T-helper 1 cell treated with Interleukin-12 subunit alpha and Interleukin-12 subunit beta and Interleukin-4 antibody, amounts not matched to agents 30 μg/mL and 1 μg/mL, for 36 hours (primary cell): ENCODE measurements around the gene OR8D1.
"Not testable (repeated sequence)": the region's sequence is repeated elsewhere in the genome, so short reads cannot be mapped to it uniquely, and the experiment has no call there.

Source experiments
- H3K27ac Mint-ChIP-seq: one replicate; pipeline ENCODE4 v1.8.0; 2021; ENCODE audit warnings: mild to moderate bottlenecking, mixed read lengths
- H3K27me3 Mint-ChIP-seq: one replicate; pipeline ENCODE4 v1.8.0; 2021; ENCODE audit warnings: low read depth, mixed read lengths
- H3K36me3 Mint-ChIP-seq: one replicate; pipeline ENCODE4 v1.8.0; 2021; ENCODE audit warnings: low read depth, mixed read lengths
- H3K4me1 Mint-ChIP-seq: one replicate; pipeline ENCODE4 v1.8.0; 2021; ENCODE audit warnings: low read depth, mixed read lengths
- H3K4me3 Mint-ChIP-seq: one replicate; pipeline ENCODE4 v1.8.0; 2021; ENCODE audit warnings: mild to moderate bottlenecking, moderate library complexity, mixed read lengths
- H3K9me3 Mint-ChIP-seq: one replicate; pipeline ENCODE4 v1.8.0; 2021; ENCODE audit warnings: mixed read lengths

Gene OR8D1

GRCh38 chr11:124310721-124311120, 3.0 kb downstream of the OR8D1 start:
- H3K4me3 Mint-ChIP-seq: no peak overlapping the region
- H3K27me3 Mint-ChIP-seq: no peaks in the 10 kb centered on the region
- H3K4me1 Mint-ChIP-seq: no peaks in the 10 kb centered on the region
- H3K9me3 Mint-ChIP-seq: no peaks in the 10 kb centered on the region
- H3K36me3 Mint-ChIP-seq: no peaks in the 10 kb centered on the region
- no peak overlapping the region for H3K27ac Mint-ChIP-seq

- Mint-ChIP-seq H3K36me3 (no peaks in the 10 kb centered on the region), H3K4me1 (no peaks in the 10 kb centered on the region), H3K27me3 (no peaks in the 10 kb centered on the region), H3K9me3 (no peaks in the 10 kb centered on the region), H3K4me3 (no peak overlapping the region), H3K27ac (no peak overlapping the region)
These were observed 6.7 kb downstream of the OR8D1 start for GRCh38 chr11:124307093-124307492.

GRCh38 chr11:124302347-124303125, 11.2 kb downstream of the OR8D1 start:
- Mint-ChIP-seq H3K27ac (no peak overlapping the region), H3K4me1 (no peaks in the 10 kb centered on the region), H3K9me3 (no peaks in the 10 kb centered on the region), H3K4me3 (no peak overlapping the region), H3K36me3 (no peaks in the 10 kb centered on the region), H3K27me3 (no peaks in the 10 kb centered on the region)

GRCh38 chr11:124301548-124301947, 12.2 kb downstream of the OR8D1 start:
- Mint-ChIP-seq H3K4me1 (no peaks in the 10 kb centered on the region), H3K27me3 (no peaks in the 10 kb centered on the region), H3K9me3 (no peaks in the 10 kb centered on the region), H3K36me3 (no peaks in the 10 kb centered on the region), H3K27ac (no peak overlapping the region), H3K4me3 (no peak overlapping the region)

GRCh38 chr11:124297921-124298320, 15.8 kb downstream of the OR8D1 start:
- H3K27me3 Mint-ChIP-seq: no peaks in the 10 kb centered on the region
- H3K27ac Mint-ChIP-seq: no peak overlapping the region
- H3K4me3 Mint-ChIP-seq: no peak overlapping the region
- H3K36me3 Mint-ChIP-seq: no peaks in the 10 kb centered on the region
- H3K9me3 Mint-ChIP-seq: no peaks in the 10 kb centered on the region
- no peaks in the 10 kb centered on the region for H3K4me1 Mint-ChIP-seq

- H3K4me1 Mint-ChIP-seq: no peaks in the 10 kb centered on the region
These were observed 17.7 kb downstream of the OR8D1 start for GRCh38 chr11:124296016-124296415.

GRCh38 chr11:124294687-124295086, 19.1 kb downstream of the OR8D1 start:
- no peaks in the 10 kb centered on the region for H3K4me1 Mint-ChIP-seq
- H3K4me3 Mint-ChIP-seq: no peak overlapping the region
- no peak overlapping the region for H3K27ac Mint-ChIP-seq
- H3K27me3 Mint-ChIP-seq: no peaks in the 10 kb centered on the region
- H3K36me3 Mint-ChIP-seq: no peaks in the 10 kb centered on the region
- no peaks in the 10 kb centered on the region for H3K9me3 Mint-ChIP-seq

More at GRCh38 chr11:124296016-124296415, 17.7 kb downstream of the OR8D1 start:
- no peaks in the 10 kb centered on the region for H3K36me3 Mint-ChIP-seq
- H3K27me3 Mint-ChIP-seq: no peaks in the 10 kb centered on the region
- no peak overlapping the region for H3K27ac Mint-ChIP-seq
- no peak overlapping the region for H3K4me3 Mint-ChIP-seq
- H3K9me3 Mint-ChIP-seq: no peaks in the 10 kb centered on the region

GRCh38 chr11:124285610-124286344, 28.0 kb downstream of the OR8D1 start:
- no peaks in the 10 kb centered on the region for H3K27me3 Mint-ChIP-seq
- H3K36me3 Mint-ChIP-seq: no peaks in the 10 kb centered on the region
- no peaks in the 10 kb centered on the region for H3K4me1 Mint-ChIP-seq
- no peak overlapping the region for H3K4me3 Mint-ChIP-seq
- peaks cover 11% of the 10 kb centered on the region for H3K9me3 Mint-ChIP-seq
- H3K27ac Mint-ChIP-seq: no peak overlapping the region

GRCh38 chr11:124278261-124278660, 35.5 kb downstream of the OR8D1 start:
- Mint-ChIP-seq H3K27me3 (no peaks in the 10 kb centered on the region), H3K4me1 (no peaks in the 10 kb centered on the region), H3K36me3 (no peaks in the 10 kb centered on the region), H3K9me3 (peaks cover 7% of the 10 kb centered on the region), H3K27ac (no peak overlapping the region), H3K4me3 (no peak overlapping the region)

- H3K36me3 Mint-ChIP-seq: no peaks in the 10 kb centered on the region
- H3K27me3 Mint-ChIP-seq: no peaks in the 10 kb centered on the region
- H3K4me3 Mint-ChIP-seq: no peak overlapping the region
- no peak overlapping the region for H3K27ac Mint-ChIP-seq
- H3K9me3 Mint-ChIP-seq: peaks cover 7% of the 10 kb centered on the region
- H3K4me1 Mint-ChIP-seq: no peaks in the 10 kb centered on the region
These were observed 35.9 kb downstream of the OR8D1 start for GRCh38 chr11:124277804-124278203.

GRCh38 chr11:124277207-124277606, 36.5 kb downstream of the OR8D1 start:
- Mint-ChIP-seq H3K4me1 (no peaks in the 10 kb centered on the region), H3K36me3 (no peaks in the 10 kb centered on the region), H3K9me3 (peaks cover 7% of the 10 kb centered on the region), H3K27me3 (no peaks in the 10 kb centered on the region), H3K4me3 (no peak overlapping the region), H3K27ac (no peak overlapping the region)

- H3K36me3 Mint-ChIP-seq: no peaks in the 10 kb centered on the region
- no peaks in the 10 kb centered on the region for H3K9me3 Mint-ChIP-seq
- no peaks in the 10 kb centered on the region for H3K27me3 Mint-ChIP-seq
- no peak overlapping the region for H3K27ac Mint-ChIP-seq
- H3K4me1 Mint-ChIP-seq: no peaks in the 10 kb centered on the region
- H3K4me3 Mint-ChIP-seq: no peak overlapping the region
These were observed 37.7 kb downstream of the OR8D1 start for GRCh38 chr11:124276081-124276480.

- no peaks in the 10 kb centered on the region for H3K9me3 Mint-ChIP-seq
- H3K27ac Mint-ChIP-seq: no peak overlapping the region
- H3K36me3 Mint-ChIP-seq: no peaks in the 10 kb centered on the region
- H3K4me1 Mint-ChIP-seq: no peaks in the 10 kb centered on the region
- no peaks in the 10 kb centered on the region for H3K27me3 Mint-ChIP-seq
- H3K4me3 Mint-ChIP-seq: no peak overlapping the region
These were observed 39.7 kb downstream of the OR8D1 start for GRCh38 chr11:124274000-124274399.

- H3K27me3 Mint-ChIP-seq, H3K36me3 Mint-ChIP-seq, H3K9me3 Mint-ChIP-seq, H3K4me3 Mint-ChIP-seq, H3K4me1 Mint-ChIP-seq, H3K27ac Mint-ChIP-seq: not testable (repeated sequence)
These were observed 42.9 kb downstream of the OR8D1 start for GRCh38 chr11:124270886-124271285.

GRCh38 chr11:124265041-124265440, 48.7 kb downstream of the OR8D1 start:
- not testable (repeated sequence) for H3K36me3 Mint-ChIP-seq, H3K4me3 Mint-ChIP-seq, H3K9me3 Mint-ChIP-seq, H3K4me1 Mint-ChIP-seq, H3K27me3 Mint-ChIP-seq, H3K27ac Mint-ChIP-seq
